Right lobe of liver (tissue), 6 donors: ENCODE results near the gene CDH4. TPM values are rescaled to one million over a fixed set of nuclear protein-coding genes. Genes with fewer than 3 reads are reported as not detected.

Source experiments
- ATAC-seq, 4 donors: fragments of 200-7000 bp; cut with Tn5 transposase; one replicate each; pipeline ENCODE4 v1.9.1; 2020; ENCODE audit warnings: mild to moderate bottlenecking in 4 of 4, moderate library complexity in 4 of 4
- DNase-seq, 3 donors: peaks; one replicate each; pipeline ENCODE4 v3.0.0-alpha.2; 2020
- H3K27ac ChIP-seq, 3 donors: fragments of 200-600 bp; one replicate each; pipeline ENCODE4 v1.8.0; 2022
- H3K27me3 ChIP-seq, 2 donors: fragments of 200-600 bp; one replicate each; pipeline ENCODE4 v1.8.0; 2022
- H3K36me3 ChIP-seq, 4 donors: fragments of 200-600 bp; sonication (generic) in 1 of 4; one replicate each; pipeline versions ENCODE4 v1.5.1 to v1.8.0; 2017 to 2022; ENCODE audit warnings: control low read depth in 1 of 4
- H3K4me1 ChIP-seq, 4 donors: fragments of 200-600 bp; sonication (generic) in 1 of 4; one replicate each; pipeline versions ENCODE4 v1.5.1 to v1.8.0; 2017 to 2022; ENCODE audit warnings: control low read depth in 1 of 4
- H3K4me3 ChIP-seq, 3 donors: fragments of 200-600 bp; one replicate each; pipeline ENCODE4 v1.8.0; 2022
- H3K9me3 ChIP-seq, 4 donors: fragments of 200-600 bp; sonication (generic) in 1 of 4; one replicate each; pipeline versions ENCODE4 v1.5.1 to v1.8.0; 2017 to 2022; ENCODE audit warnings: control low read depth in 1 of 4
- CTCF ChIP-seq, 4 donors: fragments of 200-600 bp in 3 of 4; fragments of 450-650 bp in 1 of 4; IDR thresholded peaks; one replicate each; pipeline versions ENCODE4 v1.5.1 to v1.8.0; 2016 to 2022; ENCODE audit warnings: antibody characterized with exemption in 4 of 4, mild to moderate bottlenecking in 2 of 4
- POLR2A ChIP-seq: fragments of 450-650 bp; IDR thresholded peaks from one replicate; pipeline ENCODE4 v1.6.1; 2017; ENCODE audit warnings: antibody characterized with exemption, mild to moderate bottlenecking
- WGBS: methylation state at CpG from one replicate; pipeline ENCODE4 v1.1.6; 2018; ENCODE audit warnings: low coverage, low lambda C conversion rate; ENCODE audit not compliant: insufficient coverage; ENCODE audit errors: missing lambda C conversion rate; 5-methylcytosine and 5-hydroxymethylcytosine counted together
- intact Hi-C, 2 donors: fragments of 100-400 bp; cut with DNase I; formaldehyde crosslinking; loops; one replicate each; pipeline versions ENCODE4 v1.11.2 to v1.14.1; 2022
- total RNA-seq, 6 experiments: library from RNA; depleted of rRNA in 2 of 6; stranded (reverse); fragments of >200 nt in 2 of 6; fragmentation: NEBNext Ultra II Directional in 3 of 6; extraction: Animal tissue kit (Norgen Biotek cat#: 25700) in 3 of 6; gene quantifications; one replicate each; pipeline versions ENCODE4 v1.1.0 to v1.2.4, GENCODE V29; 2016 to 2023
- donor health status: DM: no; HTN: yes; CAD: no.
- donor health status: DM: no; HTN: no; CAD: no.
- donor health status: DM: no; HTN: no; CAD: no.
- donor health status: DM: no; HTN: yes; CAD: no.
- donor health status: DM: no; HTN: yes; CAD: no.

Gene CDH4
- total RNA-seq, 6 experiments from 2014 or later, result 0.02 to 0.14 (median 0.09) TPM; not detected in 3

DNA sequence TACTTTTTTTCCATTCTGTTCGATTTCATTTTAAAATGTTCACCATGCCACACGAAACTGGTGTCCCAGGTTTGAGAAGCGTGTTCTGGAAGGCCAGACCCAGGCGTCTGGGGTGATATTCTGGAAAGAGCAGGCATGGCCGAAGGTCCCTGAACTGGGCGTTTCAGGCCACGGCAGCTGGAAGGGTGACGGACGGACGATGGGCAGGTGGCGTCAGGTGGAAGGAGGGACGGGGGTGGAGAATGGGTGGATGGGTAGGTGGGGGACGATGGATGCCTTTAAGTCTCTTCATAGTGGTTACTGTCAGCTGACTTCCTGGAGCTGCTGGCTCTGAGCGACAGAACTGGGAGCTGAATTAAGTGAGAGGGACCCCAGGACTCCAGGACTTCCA, 44.6 kb downstream of the CDH4 start:
- no peak for ATAC-seq
- no peaks in the 10 kb centered on the region for H3K4me1 ChIP-seq
- H3K36me3 ChIP-seq, result no peaks in the 10 kb centered on the region
- WGBS, result 61% methylated on average over 10 of the region's 14 CpGs
- H3K27ac ChIP-seq, result no peak overlapping the region
- no peaks in the 10 kb centered on the region for H3K9me3 ChIP-seq
- intact Hi-C loops, result no loop called here
- DNase-seq, result no peak
- no peaks in the 10 kb centered on the region for H3K27me3 ChIP-seq
- H3K4me3 ChIP-seq, result no peak overlapping the region
- no peak for TF ChIP-seq CTCF (IDR thresholded peaks at IDR 0.05)
- TF ChIP-seq POLR2A, result no peak

DNA sequence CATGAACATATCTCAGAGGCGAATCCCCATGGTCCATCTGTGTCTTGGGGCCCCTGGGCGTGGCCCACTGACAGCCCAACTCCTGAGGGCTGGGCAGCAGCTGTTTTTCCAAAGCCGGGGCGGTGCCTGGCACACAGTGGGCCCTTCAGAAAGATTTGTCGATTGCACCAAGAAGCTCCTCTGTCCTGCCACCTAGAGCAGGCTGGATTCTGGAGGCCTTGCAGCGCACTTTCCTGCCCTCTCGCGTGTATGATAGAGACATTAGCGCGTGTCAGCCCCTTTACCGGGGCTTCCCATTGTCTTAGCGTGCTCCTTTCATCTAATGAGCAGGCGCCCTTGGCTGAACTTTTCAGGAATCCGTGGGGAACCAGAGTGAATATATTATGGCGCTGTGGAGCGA, 45.4 kb downstream of the CDH4 start:
- Histone ChIP-seq H3K4me1 (no peaks in the 10 kb centered on the region), H3K4me3 (no peak overlapping the region), H3K27ac (no peak overlapping the region), H3K36me3 (no peaks in the 10 kb centered on the region), H3K27me3 (no peaks in the 10 kb centered on the region), H3K9me3 (no peaks in the 10 kb centered on the region)
- ATAC-seq, result no peak
- DNase-seq, result no peak
- intact Hi-C loops, result no loop called here
- 70% methylated on average over 7 of the region's 16 CpGs for WGBS
- TF ChIP-seq POLR2A (no peak), CTCF (IDR thresholded peaks at IDR 0.05) (no peak)

DNA sequence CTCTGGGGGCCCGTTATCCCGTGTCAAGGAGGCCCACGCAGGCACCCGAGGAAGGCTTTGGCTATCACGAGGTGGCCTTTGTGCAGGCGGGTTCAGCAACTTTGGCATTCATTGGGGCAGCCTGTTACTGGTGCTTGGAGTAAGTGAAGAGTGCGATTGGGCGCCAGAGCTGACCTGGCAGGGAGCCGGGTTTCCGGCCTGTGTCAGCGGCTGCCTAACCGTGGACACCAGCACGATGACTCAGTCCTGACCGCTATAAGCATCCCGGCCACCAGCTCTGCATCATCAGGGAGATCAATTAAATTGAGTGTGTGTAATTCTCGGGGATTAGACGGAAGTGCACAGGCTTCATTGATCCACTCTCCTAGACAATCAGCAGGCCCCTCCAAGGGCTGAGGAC, 45.9 kb downstream of the CDH4 start:
- TF ChIP-seq POLR2A (no peak), CTCF (IDR thresholded peaks at IDR 0.05) (no peak)
- H3K4me1 ChIP-seq, result no peaks in the 10 kb centered on the region
- intact Hi-C loops, result no loop called here
- H3K9me3 ChIP-seq, result no peaks in the 10 kb centered on the region
- H3K36me3 ChIP-seq, result no peaks in the 10 kb centered on the region
- no peak for ATAC-seq
- H3K27me3 ChIP-seq, result no peaks in the 10 kb centered on the region
- no CpG with 5 or more reads among the region's 17 CpGs for WGBS
- no peak overlapping the region for H3K4me3 ChIP-seq
- no peak overlapping the region for H3K27ac ChIP-seq
- no peak for DNase-seq

GRCh38 chr20:61298661-61299060, 46.6 kb downstream of the CDH4 start:
- no peaks in the 10 kb centered on the region for H3K27me3 ChIP-seq
- H3K4me3 ChIP-seq, result no peak overlapping the region
- DNase-seq (no peak), ATAC-seq (no peak)
- no peaks in the 10 kb centered on the region for H3K4me1 ChIP-seq
- intact Hi-C loops, result no loop called here
- 78% methylated on average over 6 of the region's 6 CpGs for WGBS
- H3K36me3 ChIP-seq, result no peaks in the 10 kb centered on the region
- TF ChIP-seq POLR2A (no peak), CTCF (IDR thresholded peaks at IDR 0.05) (no peak)
- H3K27ac ChIP-seq, result no peak overlapping the region
- H3K9me3 ChIP-seq, result no peaks in the 10 kb centered on the region

DNA sequence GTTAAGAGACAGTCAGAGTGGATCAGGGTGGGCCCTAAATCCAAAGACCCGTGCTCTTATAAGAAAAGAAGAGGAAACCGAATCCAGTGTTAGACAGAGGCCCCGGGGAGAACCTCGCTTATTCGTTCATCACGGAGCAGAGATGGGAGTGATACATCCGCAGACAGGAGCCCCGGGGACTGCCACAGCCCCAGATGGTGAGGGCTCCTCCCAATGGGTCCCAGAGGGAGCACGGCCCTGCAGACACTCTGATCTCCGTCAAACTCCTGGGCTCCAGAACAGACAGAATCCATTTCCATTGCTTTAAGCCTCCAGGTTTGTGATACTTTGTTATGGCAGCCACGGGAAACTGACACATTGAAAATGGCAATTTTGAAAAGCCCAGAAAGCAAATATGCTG, 47.0 kb downstream of the CDH4 start:
- H3K4me3 ChIP-seq, result no peak overlapping the region
- H3K9me3 ChIP-seq, result no peaks in the 10 kb centered on the region
- no peaks in the 10 kb centered on the region for H3K27me3 ChIP-seq
- DNase-seq (no peak), ATAC-seq (no peak)
- no peak overlapping the region for H3K27ac ChIP-seq
- H3K4me1 ChIP-seq, result no peaks in the 10 kb centered on the region
- TF ChIP-seq POLR2A (no peak), CTCF (IDR thresholded peaks at IDR 0.05) (no peak)
- H3K36me3 ChIP-seq, result no peaks in the 10 kb centered on the region
- intact Hi-C loops, result no loop called here
- 56% methylated on average over 6 of the region's 11 CpGs for WGBS
